Tibial nerve (tissue), 4 donors: Measurements from ENCODE around the gene PTPRCAP. TPM values are rescaled to one million over a fixed set of nuclear protein-coding genes. Genes with fewer than 3 reads are reported as not detected.

Experiments
- DNase-seq, 2 donors: peaks; one replicate each; pipeline ENCODE4 v3.0.0-alpha.2; 2019; ENCODE audit warnings: low spot score in 2 of 2
- H3K27ac ChIP-seq, 4 donors: fragments of 200-600 bp; sonication (generic) in 3 of 4; one replicate each; pipeline ENCODE4 v1.5.1; 2017 to 2019; ENCODE audit warnings: mild to moderate bottlenecking in 1 of 4
- H3K27me3 ChIP-seq, 2 donors: fragments of 200-600 bp; sonication (generic) in 1 of 2; one replicate each; pipeline versions ENCODE4 v1.5.1 to v1.6.0; 2017 to 2019
- H3K36me3 ChIP-seq, 3 donors: fragments of 200-600 bp; sonication (generic); one replicate each; pipeline ENCODE4 v1.5.1; 2018 to 2019
- H3K4me1 ChIP-seq, 4 donors: fragments of 200-600 bp; sonication (generic) in 3 of 4; one replicate each; pipeline ENCODE4 v1.5.1; 2017 to 2019
- H3K4me3 ChIP-seq, 4 donors: fragments of 200-600 bp; sonication (generic) in 3 of 4; one replicate each; pipeline ENCODE4 v1.5.1; 2017 to 2019; ENCODE audit warnings: mild to moderate bottlenecking in 1 of 4, moderate library complexity in 1 of 4
- H3K9me3 ChIP-seq, 4 donors: fragments of 200-600 bp; sonication (generic) in 3 of 4; one replicate each; pipeline ENCODE4 v1.5.1; 2017 to 2019
- EP300 ChIP-seq, 2 donors: sonication (generic); formaldehyde crosslinking; IDR thresholded peaks; one replicate each; pipeline ENCODE4 v1.6.1; 2017; ENCODE audit warnings: antibody characterized with exemption in 2 of 2, mild to moderate bottlenecking in 1 of 2
- POLR2A ChIP-seq, 2 donors: fragments of 450-650 bp; IDR thresholded peaks; one replicate each; pipeline ENCODE4 v1.6.1; 2017; ENCODE audit warnings: antibody characterized with exemption in 2 of 2, mild to moderate bottlenecking in 2 of 2, moderate library complexity in 2 of 2
- WGBS, 2 donors: methylation state at CpG; one replicate each; pipeline ENCODE4 v1.1.5; 2018; 5-methylcytosine and 5-hydroxymethylcytosine counted together
- total RNA-seq, 4 donors: library from RNA; depleted of rRNA; stranded (reverse); fragments of >200 nt; gene quantifications; one replicate each; pipeline ENCODE4 v1.1.0, GENCODE V29; 2016
- TF ChIP-seq, protein P1 (sequence below), 5 experiments: fragments of 200-600 bp in 3 of 5; fragments of 450-650 bp in 2 of 5; sonication (generic) in 3 of 5; IDR thresholded peaks; one replicate each; pipeline ENCODE4 v1.5.1; 2016 to 2019; ENCODE audit warnings: antibody characterized with exemption in 5 of 5, mild to moderate bottlenecking in 3 of 5, moderate library complexity in 2 of 5

Gene PTPRCAP
- total RNA-seq, 4 donors from 2014 or later, result 6.9 to 18.0 (median 12.8) TPM

DNA sequence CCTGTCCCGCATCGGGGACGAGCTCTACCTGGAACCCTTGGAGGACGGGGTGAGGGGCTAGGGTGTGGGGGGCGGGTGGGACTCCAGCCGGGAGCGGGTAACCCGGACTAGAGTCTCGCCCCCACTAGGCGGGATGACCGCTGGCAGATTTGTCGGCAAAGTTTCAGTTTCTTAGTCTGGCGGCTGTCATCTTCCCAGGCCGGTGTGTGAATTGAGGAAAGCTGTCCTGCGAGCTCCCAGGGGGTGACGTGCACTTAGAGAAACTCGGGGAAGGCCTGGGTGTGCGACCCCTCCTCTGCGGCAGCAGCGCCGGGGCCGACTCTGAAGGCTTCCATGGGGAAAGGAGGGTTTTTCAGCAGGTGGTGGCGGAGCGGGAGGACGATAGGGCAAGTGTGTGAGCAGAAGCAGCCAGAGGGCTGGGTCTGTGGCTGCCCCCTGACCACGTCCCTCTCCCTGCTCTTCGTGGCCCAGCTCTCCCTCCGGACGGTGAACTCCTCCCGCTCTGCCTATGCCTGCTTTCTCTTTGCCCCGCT, 45.2 kb downstream of the PTPRCAP start:
- DNase-seq, result no peak
- WGBS, 2 donors, result 8 to 27% methylated on average over 14 to 31 of the region's 31 CpGs
- TF ChIP-seq, protein P1, sequence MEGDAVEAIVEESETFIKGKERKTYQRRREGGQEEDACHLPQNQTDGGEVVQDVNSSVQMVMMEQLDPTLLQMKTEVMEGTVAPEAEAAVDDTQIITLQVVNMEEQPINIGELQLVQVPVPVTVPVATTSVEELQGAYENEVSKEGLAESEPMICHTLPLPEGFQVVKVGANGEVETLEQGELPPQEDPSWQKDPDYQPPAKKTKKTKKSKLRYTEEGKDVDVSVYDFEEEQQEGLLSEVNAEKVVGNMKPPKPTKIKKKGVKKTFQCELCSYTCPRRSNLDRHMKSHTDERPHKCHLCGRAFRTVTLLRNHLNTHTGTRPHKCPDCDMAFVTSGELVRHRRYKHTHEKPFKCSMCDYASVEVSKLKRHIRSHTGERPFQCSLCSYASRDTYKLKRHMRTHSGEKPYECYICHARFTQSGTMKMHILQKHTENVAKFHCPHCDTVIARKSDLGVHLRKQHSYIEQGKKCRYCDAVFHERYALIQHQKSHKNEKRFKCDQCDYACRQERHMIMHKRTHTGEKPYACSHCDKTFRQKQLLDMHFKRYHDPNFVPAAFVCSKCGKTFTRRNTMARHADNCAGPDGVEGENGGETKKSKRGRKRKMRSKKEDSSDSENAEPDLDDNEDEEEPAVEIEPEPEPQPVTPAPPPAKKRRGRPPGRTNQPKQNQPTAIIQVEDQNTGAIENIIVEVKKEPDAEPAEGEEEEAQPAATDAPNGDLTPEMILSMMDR (IDR thresholded peaks at IDR 0.05), result no peak
- Histone ChIP-seq H3K9me3 (no peaks in the 10 kb centered on the region), H3K4me1 (peaks cover 0 to 42% (median 17%) of the 10 kb centered on the region in 4 donors), H3K36me3 (peaks cover 0 to 39% (median under 1%) of the 10 kb centered on the region in 3 donors), H3K27ac (peak overlapping the region in 3 of 4 donors; percentile 80 to 90 (median 82)), H3K4me3 (peak overlapping the region; percentile 55 to 94 (median 88)), H3K27me3 (no peaks in the 10 kb centered on the region)

DNA sequence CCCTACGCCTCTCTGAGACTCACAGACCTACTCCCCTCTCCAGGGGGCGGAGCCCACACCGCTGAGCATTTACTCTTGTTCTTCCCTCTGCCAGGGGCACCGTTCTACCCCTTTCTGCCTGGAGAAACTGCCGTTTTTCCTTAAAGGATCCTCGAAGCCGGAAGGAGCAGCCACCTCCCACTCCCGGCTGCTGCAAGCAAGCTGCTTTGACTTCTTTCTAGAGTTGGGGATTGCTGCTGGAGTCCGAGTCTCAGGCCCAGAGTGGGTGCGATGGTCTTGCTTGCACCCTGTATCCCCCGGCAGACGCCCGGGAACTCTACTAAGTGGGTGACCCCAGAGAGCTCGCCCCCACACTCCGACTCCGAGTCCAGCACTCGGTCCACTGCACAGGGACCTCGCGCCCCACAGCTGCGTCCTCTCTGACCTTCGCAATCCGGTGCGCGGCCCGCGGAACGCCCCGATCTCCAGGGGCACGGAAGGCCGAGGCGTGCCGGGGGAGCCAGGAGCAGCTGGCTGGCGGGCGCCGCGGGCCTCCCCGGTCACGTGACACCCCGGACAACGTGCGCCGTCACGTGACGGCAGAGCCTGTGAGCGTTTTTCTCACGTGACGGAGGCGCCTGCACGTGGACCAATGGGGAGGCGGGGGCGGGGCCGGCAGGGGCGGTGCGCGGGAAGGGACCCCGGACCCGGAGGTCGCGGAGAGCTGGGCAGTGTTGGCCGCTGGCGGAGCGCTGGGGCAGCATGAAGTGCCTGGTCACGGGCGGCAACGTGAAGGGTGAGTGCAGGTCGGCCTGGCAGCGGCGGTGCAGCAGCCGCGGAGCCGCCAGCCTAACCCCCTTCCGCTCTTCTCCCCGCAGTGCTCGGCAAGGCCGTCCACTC, 45.9 kb downstream of the PTPRCAP start, which contains the start of gene RAD9A:
Gene RAD9A, plus strand, starts transcription at position 683 of the 879 bp plus-strand sequence. Its CDS starts 59 bp downstream, at position 742.
- H3K4me1 ChIP-seq, result peaks cover 0 to 35% (median 14%) of the 10 kb centered on the region in 4 donors
- no peaks in the 10 kb centered on the region for H3K9me3 ChIP-seq
- peak; percentile 35 to 53 for TF ChIP-seq POLR2A (IDR thresholded peaks at IDR 0.05)
- peak; percentile 89 to 94 for TF ChIP-seq EP300 (IDR thresholded peaks at IDR 0.05)
- TF ChIP-seq, protein P1 (IDR thresholded peaks at IDR 0.05), result peak in 2 of 5 experiments; percentile 31 to 34
- no peaks in the 10 kb centered on the region for H3K27me3 ChIP-seq
- H3K36me3 ChIP-seq, result peaks cover 0 to 32% (median 0%) of the 10 kb centered on the region in 3 donors
- peak within 1 kb of the TSS; percentile 18 to 90 (median 81) for H3K27ac ChIP-seq
- peak within 1 kb of the TSS; percentile 55 to 94 (median 88) for H3K4me3 ChIP-seq
- WGBS, 2 donors, result 1 to 3% methylated on average over 26 to 38 of the region's 75 CpGs
- DNase-seq, result peak; percentile 93 to 96

DNA sequence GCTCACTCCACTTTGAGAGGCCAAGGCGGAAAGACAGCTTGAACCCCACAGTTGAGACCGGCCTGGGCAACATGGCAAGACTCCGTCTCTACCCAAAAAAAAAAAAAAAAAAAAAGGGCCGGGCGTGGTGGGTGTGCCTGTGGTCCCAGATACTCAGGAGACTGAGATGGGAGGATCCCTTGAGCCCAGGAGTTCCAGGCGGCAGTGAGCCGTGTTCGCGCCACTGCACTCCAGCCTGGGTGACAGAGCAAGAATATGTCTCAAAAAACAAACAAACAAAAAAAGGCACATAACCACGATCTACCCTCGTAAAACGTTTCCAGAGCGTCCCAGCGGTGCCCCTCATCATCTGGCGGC, 46.6 kb downstream of the PTPRCAP start:
- WGBS, 2 donors, result 12 to 13% methylated on average over 15 of the region's 15 CpGs

DNA sequence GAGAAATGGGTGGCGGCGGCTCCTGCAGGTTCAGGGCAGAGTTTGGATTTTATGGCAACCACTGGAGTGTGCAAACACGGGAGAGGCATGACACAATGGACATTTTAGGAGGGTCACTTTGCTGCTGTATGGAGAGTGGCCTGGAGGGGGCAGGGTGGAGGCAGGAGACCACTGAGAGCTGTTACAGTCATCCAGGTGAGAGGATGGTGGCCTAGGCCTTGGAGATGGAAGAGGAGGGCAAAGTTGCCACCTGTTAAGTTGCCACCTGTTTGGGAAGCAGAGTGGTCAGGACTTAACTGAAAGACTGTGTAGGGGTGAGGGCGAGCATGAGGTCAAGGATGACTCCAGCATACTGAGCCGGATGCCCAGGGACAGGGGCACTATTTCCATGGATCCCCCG, 48.0 kb downstream of the PTPRCAP start:
- no peak overlapping the region for H3K4me3 ChIP-seq
- peaks cover 0 to 12% (median 0%) of the 10 kb centered on the region in 3 donors for H3K36me3 ChIP-seq

More for the DNA sequence above, 46.6 kb downstream of the PTPRCAP start:
- Histone ChIP-seq H3K27me3 (no peaks in the 10 kb centered on the region), H3K36me3 (peaks cover 0 to 26% (median 0%) of the 10 kb centered on the region in 3 donors), H3K4me3 (peak overlapping the region; percentile 55 to 94 (median 88)), H3K4me1 (peaks cover 0 to 34% (median 14%) of the 10 kb centered on the region in 4 donors), H3K9me3 (no peaks in the 10 kb centered on the region), H3K27ac (peak overlapping the region; percentile 18 to 90 (median 81))
- TF ChIP-seq EP300 (IDR thresholded peaks at IDR 0.05), result no peak
- TF ChIP-seq POLR2A (IDR thresholded peaks at IDR 0.05), result no peak
- TF ChIP-seq, protein P1 (IDR thresholded peaks at IDR 0.05), result no peak
- no peak for DNase-seq

More for the DNA sequence above, 48.0 kb downstream of the PTPRCAP start:
- no peaks in the 10 kb centered on the region for H3K9me3 ChIP-seq
- H3K27me3 ChIP-seq, result no peaks in the 10 kb centered on the region
- no peak overlapping the region for H3K27ac ChIP-seq
- TF ChIP-seq POLR2A (IDR thresholded peaks at IDR 0.05), result no peak
- TF ChIP-seq, protein P1 (IDR thresholded peaks at IDR 0.05), result peak; percentile 19 to 51 (median 29)
- H3K4me1 ChIP-seq, result peaks cover 0 to 42% (median 17%) of the 10 kb centered on the region in 4 donors
- peak in 1 of 2 donors; percentile 41 for DNase-seq
- WGBS, 2 donors, result 56 to 61% methylated on average over 6 of the region's 6 CpGs
